CD14-positive monocyte (primary cell): ENCODE results near the gene PRAF2. TPM values are rescaled to one million over a fixed set of nuclear protein-coding genes. Genes with fewer than 3 reads are reported as not detected.

ENCODE experiments used
- DNase-seq, 3 donors: peaks; one replicate each; pipeline ENCODE4 v3.0.0-alpha.2; 2011 to 2022
- H2AFZ ChIP-seq: 2 replicates; pipeline ENCODE4 v1.6.0; 2012; ENCODE audit warnings: mild to moderate bottlenecking, low read depth, low read length, inconsistent platforms; ENCODE audit not compliant: insufficient read depth, poor library complexity, severe bottlenecking
- H3K27ac ChIP-seq, 2 donors: 1 replicate in 1 of 2; 2 replicates in 1 of 2; pipeline ENCODE4 v1.5.1; 2012 to 2013; ENCODE audit warnings: low read length in 2 of 2, control low read depth in 1 of 2, inconsistent platforms in 1 of 2, low read depth in 1 of 2, mild to moderate bottlenecking in 1 of 2
- H3K27me3 ChIP-seq, 2 donors: one replicate each; pipeline versions ENCODE4 v1.6.0 to v1.6.1; 2011 to 2013; ENCODE audit warnings: low read length in 2 of 2; ENCODE audit not compliant: control insufficient read depth in 2 of 2, insufficient read depth in 2 of 2
- H3K36me3 ChIP-seq, 2 donors: replicated peaks in 1 of 2; 1 replicate in 1 of 2; 2 replicates in 1 of 2; pipeline versions ENCODE4 v1.5.1 to v1.6.1; 2012 to 2013; ENCODE audit warnings: low read length in 2 of 2, control low read depth in 1 of 2, inconsistent platforms in 1 of 2, mild to moderate bottlenecking in 1 of 2; ENCODE audit not compliant: insufficient read depth in 2 of 2, control insufficient read depth in 1 of 2
- H3K4me1 ChIP-seq, 2 donors: 1 replicate in 1 of 2; 2 replicates in 1 of 2; pipeline versions ENCODE4 v1.5.1 to v1.6.1; 2012 to 2013; ENCODE audit warnings: low read length in 2 of 2, control low read depth in 1 of 2, inconsistent platforms in 1 of 2, mild to moderate bottlenecking in 1 of 2, moderate library complexity in 1 of 2; ENCODE audit not compliant: insufficient read depth in 2 of 2, control insufficient read depth in 1 of 2
- H3K4me2 ChIP-seq: replicated peaks from 2 replicates; pipeline ENCODE3; 2012; ENCODE audit warnings: low read length, moderate library complexity, mild to moderate bottlenecking; ENCODE audit not compliant: poor library complexity, severe bottlenecking; ENCODE audit errors: extremely low read depth
- H3K4me3 ChIP-seq, 3 experiments: fragments of 200-600 bp in 1 of 3; sonication (generic) in 1 of 3; replicated peaks in 1 of 3; 1 replicate in 2 of 3; 2 replicates in 1 of 3; pipeline ENCODE4 v1.5.1; 2011 to 2013; ENCODE audit warnings: low read length in 3 of 3, mild to moderate bottlenecking in 3 of 3, control low read depth in 2 of 3, low read depth in 2 of 3, inconsistent platforms in 1 of 3, moderate library complexity in 1 of 3
- H3K79me2 ChIP-seq: 2 replicates; pipeline ENCODE4 v1.6.0; 2012; ENCODE audit warnings: mild to moderate bottlenecking, control low read depth, inconsistent platforms, low read length, moderate library complexity; ENCODE audit not compliant: insufficient read depth
- H3K9ac ChIP-seq: 2 replicates; pipeline ENCODE4 v1.6.0; 2017; ENCODE audit warnings: low read length, mild to moderate bottlenecking; ENCODE audit not compliant: insufficient read depth, poor library complexity, severe bottlenecking
- H3K9me3 ChIP-seq, 2 donors: replicated peaks in 1 of 2; 1 replicate in 1 of 2; 2 replicates in 1 of 2; pipeline versions ENCODE4 v1.5.1 to v1.6.1; 2012 to 2013; ENCODE audit warnings: low read length in 2 of 2, control low read depth in 1 of 2; ENCODE audit not compliant: control insufficient read depth in 1 of 2, insufficient read depth in 1 of 2
- H4K20me1 ChIP-seq: 2 replicates; pipeline ENCODE4 v1.6.0; 2012; ENCODE audit warnings: mild to moderate bottlenecking, low read length, control low read depth, moderate library complexity; ENCODE audit not compliant: insufficient read depth
- H3K27ac Mint-ChIP-seq, 7 donors: one replicate each; pipeline ENCODE4 v1.8.0; 2020; ENCODE audit warnings: mild to moderate bottlenecking in 7 of 7, mixed read lengths in 7 of 7, moderate library complexity in 6 of 7, inconsistent platforms in 2 of 7
- H3K27me3 Mint-ChIP-seq, 3 donors: one replicate each; pipeline ENCODE4 v1.8.0; 2021 to 2022; ENCODE audit warnings: low read depth in 3 of 3, mild to moderate bottlenecking in 3 of 3, mixed read lengths in 3 of 3, moderate library complexity in 3 of 3, inconsistent platforms in 1 of 3
- H3K36me3 Mint-ChIP-seq, 2 donors: one replicate each; pipeline ENCODE4 v1.8.0; 2020; ENCODE audit warnings: mixed read lengths in 2 of 2, inconsistent platforms in 1 of 2, mild to moderate bottlenecking in 1 of 2
- H3K4me1 Mint-ChIP-seq: one replicate; pipeline ENCODE4 v1.8.0; 2020; ENCODE audit warnings: mild to moderate bottlenecking, mixed read lengths
- H3K4me3 Mint-ChIP-seq, 2 donors: one replicate each; pipeline ENCODE4 v1.8.0; 2020; ENCODE audit warnings: mild to moderate bottlenecking in 2 of 2, mixed read lengths in 2 of 2, moderate library complexity in 1 of 2
- H3K9me3 Mint-ChIP-seq, 7 donors: one replicate each; pipeline ENCODE4 v1.8.0; 2020 to 2022; ENCODE audit warnings: mixed read lengths in 7 of 7, mild to moderate bottlenecking in 6 of 7, moderate library complexity in 6 of 7, inconsistent platforms in 2 of 7
- CTCF ChIP-seq: fragments of 200-600 bp; IDR thresholded peaks from one replicate; pipeline ENCODE4 v1.8.0; 2022; ENCODE audit warnings: antibody characterized with exemption, mild to moderate bottlenecking
- WGBS: methylation state at CpG from one replicate; pipeline ENCODE4 v1.1.5; 2013; ENCODE audit warnings: missing lambda C conversion rate; ENCODE audit not compliant: insufficient coverage; 5-methylcytosine and 5-hydroxymethylcytosine counted together
- intact Hi-C, 2 donors: fragments of 100-400 bp; cut with micrococcal nuclease; formaldehyde crosslinking; loops; one replicate each; pipeline versions ENCODE4 v1.15.0 to v1.15.1; 2023
- polyA plus RNA-seq, 3 donors: library from polyadenylated mRNA; depleted of rRNA in 1 of 3; unstranded in 2 of 3; stranded (reverse) in 1 of 3; fragments of 300-500 nt in 2 of 3; fragments of >200 nt in 1 of 3; fragmentation: Illumina TruSeq in 2 of 3; gene quantifications; 1 replicate in 2 of 3; 2 replicates in 1 of 3; pipeline ENCODE4 v1.2.3, GENCODE V29; 2012 to 2021

PRAF2 gene
- polyA plus RNA-seq, 3 donors = 4.1 to 7.9 (median 5.5) TPM

GRCh38 chrX:49063715-49064114, 10.1 kb downstream of the PRAF2 start:
- Histone ChIP-seq H3K27me3 (no peaks in the 10 kb centered on the region), H3K79me2 (no peaks in the 10 kb centered on the region), H2AFZ (no peak overlapping the region), H4K20me1 (no peaks in the 10 kb centered on the region), H3K4me1 (peaks cover 0 to 5% of the 10 kb centered on the region in 2 donors), H3K4me3 (no peak overlapping the region), H3K36me3 (no peaks in the 10 kb centered on the region), H3K4me2 (no peak overlapping the region), H3K9ac (no peak overlapping the region), H3K9me3 (no peaks in the 10 kb centered on the region), H3K27ac (no peak overlapping the region)
- Mint-ChIP-seq H3K27me3 (peaks cover 0 to 2% (median 0%) of the 10 kb centered on the region in 3 donors), H3K9me3 (peaks cover 0 to 3% (median 0%) of the 10 kb centered on the region in 7 donors), H3K4me1 (no peaks in the 10 kb centered on the region), H3K36me3 (no peaks in the 10 kb centered on the region), H3K4me3 (no peak overlapping the region), H3K27ac (peak overlapping the region in 2 of 7 donors; percentile 31 to 77)
- DNase-seq = no peak
- intact Hi-C loops = no loop called here
- no CpG with 5 or more reads among the region's 9 CpGs for WGBS
- TF ChIP-seq CTCF = no peak

- Histone ChIP-seq H3K9me3 (no peaks in the 10 kb centered on the region), H2AFZ (no peak overlapping the region), H3K4me2 (no peak overlapping the region), H3K27ac (no peak overlapping the region), H3K79me2 (no peaks in the 10 kb centered on the region), H3K36me3 (no peaks in the 10 kb centered on the region), H3K4me1 (peaks cover 0 to 5% of the 10 kb centered on the region in 2 donors), H3K4me3 (no peak overlapping the region), H4K20me1 (no peaks in the 10 kb centered on the region), H3K27me3 (no peaks in the 10 kb centered on the region), H3K9ac (no peak overlapping the region)
- no peak for DNase-seq
- Mint-ChIP-seq H3K4me1 (no peaks in the 10 kb centered on the region), H3K36me3 (no peaks in the 10 kb centered on the region), H3K27me3 (peaks cover 0 to 2% (median 0%) of the 10 kb centered on the region in 3 donors), H3K4me3 (no peak overlapping the region), H3K9me3 (peaks cover 0 to 3% (median 0%) of the 10 kb centered on the region in 7 donors), H3K27ac (no peak overlapping the region)
- no peak for TF ChIP-seq CTCF
- 92% methylated on average over 2 of the region's 10 CpGs for WGBS
- intact Hi-C loops = no loop called here
These were observed 11.9 kb downstream of the PRAF2 start for GRCh38 chrX:49061916-49062315.
